OCI-LY1 (cell line): ENCODE measurements around the gene RASA2.

Experiments used
- H2AFZ ChIP-seq: fragments of 200-600 bp; sonication (generic), shearing (Covaris generic); 2 replicates; pipeline ENCODE4 v1.6.0; 2014; ENCODE audit warnings: antibody characterized with exemption, mild to moderate bottlenecking, low read length
- H3F3A ChIP-seq: fragments of 200-600 bp; sonication (generic), shearing (Covaris generic); 2 replicates; pipeline ENCODE4 v1.6.0; 2014; ENCODE audit warnings: mild to moderate bottlenecking, antibody characterized with exemption, low read length, moderate library complexity; ENCODE audit not compliant: insufficient read depth
- H3K27ac ChIP-seq: fragments of 200-600 bp; sonication (generic); 2 replicates; pipeline ENCODE4 v1.5.1; 2014; ENCODE audit warnings: low read length, mixed run types, mild to moderate bottlenecking, low read depth; ENCODE audit not compliant: poor library complexity, severe bottlenecking
- H3K27me3 ChIP-seq: fragments of 200-600 bp; sonication (generic); 2 replicates; pipeline ENCODE4 v1.6.0; 2014; ENCODE audit warnings: antibody characterized with exemption, mild to moderate bottlenecking, low read length, moderate library complexity; ENCODE audit not compliant: insufficient read depth
- H3K36me3 ChIP-seq: fragments of 200-600 bp; sonication (generic); 2 replicates; pipeline ENCODE4 v1.6.1; 2014; ENCODE audit warnings: mild to moderate bottlenecking, antibody characterized with exemption, low read length, moderate library complexity, mixed read lengths; ENCODE audit not compliant: insufficient read depth
- H3K4me1 ChIP-seq: fragments of 200-600 bp; sonication (generic); 2 replicates; pipeline ENCODE4 v1.5.1; 2014; ENCODE audit warnings: mild to moderate bottlenecking, low read length, moderate library complexity; ENCODE audit not compliant: insufficient read depth, severe bottlenecking
- H3K4me2 ChIP-seq: fragments of 200-600 bp; sonication (generic), shearing (Covaris generic); 2 replicates; pipeline ENCODE4 v1.6.1; 2014; ENCODE audit warnings: low read length
- H3K4me3 ChIP-seq: fragments of 200-600 bp; sonication (generic); 2 replicates; pipeline ENCODE4 v1.5.1; 2014; ENCODE audit warnings: low read length, low read depth, mild to moderate bottlenecking, mixed read lengths; ENCODE audit not compliant: poor library complexity, severe bottlenecking
- H3K79me2 ChIP-seq: fragments of 200-600 bp; shearing (Covaris generic); 2 replicates; pipeline ENCODE4 v1.6.1; 2016; ENCODE audit warnings: mixed run types, low read length, mixed read lengths; ENCODE audit not compliant: insufficient read depth
- H3K9ac ChIP-seq: fragments of 200-600 bp; sonication (generic), shearing (Covaris generic); 2 replicates; pipeline ENCODE4 v1.6.1; 2014; ENCODE audit warnings: mild to moderate bottlenecking, low read length, mixed read lengths
- H3K9me2 ChIP-seq: fragments of 200-600 bp; sonication (generic), shearing (Covaris generic); 2 replicates; pipeline ENCODE4 v1.6.1; 2014; ENCODE audit warnings: low read depth, mild to moderate bottlenecking, low read length, mixed read lengths
- H3K9me3 ChIP-seq: fragments of 200-600 bp; shearing (Covaris generic); 2 replicates; pipeline ENCODE4 v1.6.1; 2014; ENCODE audit warnings: low read length, mixed read lengths
- H4K20me1 ChIP-seq: fragments of 200-600 bp; sonication (generic), shearing (Covaris generic); 2 replicates; pipeline ENCODE4 v1.6.0; 2016; ENCODE audit warnings: mild to moderate bottlenecking, low read length; ENCODE audit not compliant: insufficient read depth
- CTCF ChIP-seq: fragments of 200-600 bp; sonication (generic), shearing (Covaris generic); IDR thresholded peaks from 2 replicates; pipeline ENCODE4 v1.5.1; 2017; ENCODE audit warnings: mild to moderate bottlenecking, antibody characterized with exemption, low read length, moderate library complexity, mixed read lengths
- EZH2 ChIP-seq: fragments of 200-600 bp; sonication (generic), shearing (Covaris generic); IDR thresholded peaks from 2 replicates; pipeline ENCODE4 v1.8.0; 2017; ENCODE audit warnings: borderline replicate concordance, mixed run types, mild to moderate bottlenecking, antibody characterized with exemption, low read length, moderate library complexity, mixed read lengths

The RASA2 gene

GRCh38 chr3:141552440-141552991 lies 65.7 kb downstream of the RASA2 start:
- Histone ChIP-seq H3K27ac (no peak overlapping the region), H4K20me1 (no peaks in the 10 kb centered on the region), H3F3A (no peaks in the 10 kb centered on the region), H3K4me1 (peaks cover 6% of the 10 kb centered on the region), H3K9ac (no peak overlapping the region), H3K9me2 (no peaks in the 10 kb centered on the region), H3K27me3 (no peaks in the 10 kb centered on the region), H3K4me2 (no peak overlapping the region), H3K79me2 (no peaks in the 10 kb centered on the region), H2AFZ (no peak overlapping the region), H3K36me3 (peaks cover 33% of the 10 kb centered on the region), H3K4me3 (no peak overlapping the region), H3K9me3 (no peaks in the 10 kb centered on the region)
- TF ChIP-seq CTCF (no peak), EZH2 (no peak)

DNA sequence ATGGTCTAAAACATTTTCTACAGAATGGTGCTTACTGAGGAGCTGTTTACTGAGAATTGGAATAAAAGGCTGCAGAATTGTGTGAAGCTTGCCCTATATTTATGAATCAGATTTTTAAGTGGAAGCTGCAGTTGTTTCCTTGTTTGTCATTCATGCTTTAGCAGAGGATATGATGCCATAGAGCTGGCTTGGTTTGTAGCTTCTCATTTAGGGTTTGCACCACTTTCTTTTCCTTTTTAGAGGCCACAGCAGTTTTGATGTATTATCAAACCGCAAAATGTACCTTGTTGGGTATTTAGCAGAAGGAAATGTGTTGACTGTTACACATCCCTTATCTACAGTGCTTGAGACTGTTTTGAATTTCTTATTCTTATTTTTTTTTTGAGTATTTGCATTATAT lies 66.2 kb downstream of the RASA2 start:
- no peak overlapping the region for H3K4me3 ChIP-seq
- H3K27ac ChIP-seq: no peak overlapping the region
- no peaks in the 10 kb centered on the region for H3K79me2 ChIP-seq
- peaks cover 27% of the 10 kb centered on the region for H3K36me3 ChIP-seq
- no peaks in the 10 kb centered on the region for H3K9me3 ChIP-seq
- no peaks in the 10 kb centered on the region for H3K27me3 ChIP-seq
- H3K4me1 ChIP-seq: peaks cover 6% of the 10 kb centered on the region
- no peaks in the 10 kb centered on the region for H4K20me1 ChIP-seq
- H3K9me2 ChIP-seq: no peaks in the 10 kb centered on the region
- H3F3A ChIP-seq: no peaks in the 10 kb centered on the region
- TF ChIP-seq CTCF: no peak
- no peak for TF ChIP-seq EZH2
- no peak overlapping the region for H3K4me2 ChIP-seq
- no peak overlapping the region for H2AFZ ChIP-seq
- H3K9ac ChIP-seq: no peak overlapping the region

- no peak overlapping the region for H3K4me3 ChIP-seq
- H3K9me3 ChIP-seq: no peaks in the 10 kb centered on the region
- no peaks in the 10 kb centered on the region for H3K27me3 ChIP-seq
- H3K9me2 ChIP-seq: no peaks in the 10 kb centered on the region
- H3K79me2 ChIP-seq: no peaks in the 10 kb centered on the region
- no peak overlapping the region for H3K4me2 ChIP-seq
- peaks cover 17% of the 10 kb centered on the region; the same call in 1 of the 2 replicates for H3K36me3 ChIP-seq
- no peaks in the 10 kb centered on the region for H3F3A ChIP-seq
- no peaks in the 10 kb centered on the region for H4K20me1 ChIP-seq
- TF ChIP-seq CTCF (no peak), EZH2 (no peak)
- no peak overlapping the region for H3K27ac ChIP-seq
- peaks cover 6% of the 10 kb centered on the region for H3K4me1 ChIP-seq
- H2AFZ ChIP-seq: no peak overlapping the region
- H3K9ac ChIP-seq: no peak overlapping the region
These were observed 69.2 kb downstream of the RASA2 start for GRCh38 chr3:141556034-141556433.
